Breast epithelium (tissue), 3 donors: ENCODE data around the gene ST7.

Experiments
- POLR2A ChIP-seq: fragments of 450-650 bp; IDR thresholded peaks from one replicate; pipeline ENCODE4 v1.6.1; 2016; ENCODE audit warnings: antibody characterized with exemption, mild to moderate bottlenecking, moderate library complexity
- POLR2AphosphoS5 ChIP-seq, 3 donors: sonication (generic); formaldehyde crosslinking; IDR thresholded peaks; one replicate each; pipeline ENCODE4 v1.6.1; 2017; ENCODE audit warnings: antibody characterized with exemption in 3 of 3
- TF ChIP-seq, protein P1 (sequence below), 3 donors: fragments of 450-650 bp; IDR thresholded peaks; one replicate each; pipeline ENCODE4 v1.5.1; 2016 to 2017; ENCODE audit warnings: antibody characterized with exemption in 3 of 3, mild to moderate bottlenecking in 3 of 3, moderate library complexity in 3 of 3

DNA sequence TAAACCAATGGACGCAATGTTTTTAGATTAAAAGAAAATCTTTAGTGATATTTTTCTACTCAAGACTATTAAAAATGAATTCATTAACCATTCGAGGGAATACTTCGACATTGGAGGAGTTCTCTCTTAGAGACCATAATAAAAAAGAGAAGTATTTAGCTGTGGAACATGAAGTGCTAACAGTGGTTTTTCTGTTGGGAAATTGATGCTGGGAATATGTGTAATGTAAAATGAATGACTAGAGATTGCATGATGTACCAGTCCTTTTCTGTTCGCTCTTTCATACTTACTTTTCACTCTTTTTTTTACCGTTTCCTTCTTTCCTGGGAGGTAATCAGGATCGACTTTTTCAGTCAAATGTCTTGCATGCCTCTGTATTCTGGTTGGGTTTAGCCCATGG lies 41.3 kb downstream of the ST7 start:
- TF ChIP-seq, protein P1, sequence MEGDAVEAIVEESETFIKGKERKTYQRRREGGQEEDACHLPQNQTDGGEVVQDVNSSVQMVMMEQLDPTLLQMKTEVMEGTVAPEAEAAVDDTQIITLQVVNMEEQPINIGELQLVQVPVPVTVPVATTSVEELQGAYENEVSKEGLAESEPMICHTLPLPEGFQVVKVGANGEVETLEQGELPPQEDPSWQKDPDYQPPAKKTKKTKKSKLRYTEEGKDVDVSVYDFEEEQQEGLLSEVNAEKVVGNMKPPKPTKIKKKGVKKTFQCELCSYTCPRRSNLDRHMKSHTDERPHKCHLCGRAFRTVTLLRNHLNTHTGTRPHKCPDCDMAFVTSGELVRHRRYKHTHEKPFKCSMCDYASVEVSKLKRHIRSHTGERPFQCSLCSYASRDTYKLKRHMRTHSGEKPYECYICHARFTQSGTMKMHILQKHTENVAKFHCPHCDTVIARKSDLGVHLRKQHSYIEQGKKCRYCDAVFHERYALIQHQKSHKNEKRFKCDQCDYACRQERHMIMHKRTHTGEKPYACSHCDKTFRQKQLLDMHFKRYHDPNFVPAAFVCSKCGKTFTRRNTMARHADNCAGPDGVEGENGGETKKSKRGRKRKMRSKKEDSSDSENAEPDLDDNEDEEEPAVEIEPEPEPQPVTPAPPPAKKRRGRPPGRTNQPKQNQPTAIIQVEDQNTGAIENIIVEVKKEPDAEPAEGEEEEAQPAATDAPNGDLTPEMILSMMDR (IDR thresholded peaks at IDR 0.05): no peak
- TF ChIP-seq POLR2A (no peak), POLR2AphosphoS5 (IDR thresholded peaks at IDR 0.05) (no peak)
